Osteoblast (primary cell): ENCODE results near the gene CALCOCO2. TPM values are rescaled to one million over a fixed set of nuclear protein-coding genes. Genes with fewer than 3 reads are reported as not detected.

Source experiments
- DNase-seq: peaks from one replicate; pipeline ENCODE4 v3.0.0; 2011; ENCODE audit warnings: low spot score, mixed read lengths; ENCODE audit not compliant: insufficient read length; ENCODE audit errors: missing footprints
- H2AFZ ChIP-seq: 2 replicates; pipeline ENCODE4 v1.6.0; 2011; ENCODE audit warnings: mild to moderate bottlenecking, low read length
- H3K27ac ChIP-seq: 2 replicates; pipeline ENCODE4 v1.5.1; 2011; ENCODE audit warnings: mild to moderate bottlenecking, low read depth, low read length, moderate library complexity
- H3K27me3 ChIP-seq: 2 replicates; pipeline ENCODE4 v1.6.0; 2012; ENCODE audit warnings: mild to moderate bottlenecking, control low read depth, inconsistent platforms, low read length, moderate library complexity; ENCODE audit not compliant: insufficient read depth
- H3K36me3 ChIP-seq: 2 replicates; pipeline ENCODE4 v1.5.1; 2011; ENCODE audit warnings: mild to moderate bottlenecking, low read length, control low read depth, moderate library complexity; ENCODE audit not compliant: insufficient read depth
- H3K4me1 ChIP-seq: 2 replicates; pipeline ENCODE4 v1.5.1; 2011; ENCODE audit warnings: mild to moderate bottlenecking, low read length, control low read depth, moderate library complexity; ENCODE audit not compliant: insufficient read depth
- H3K4me2 ChIP-seq: 2 replicates; pipeline ENCODE4 v1.6.0; 2011; ENCODE audit warnings: mild to moderate bottlenecking, low read length; ENCODE audit not compliant: insufficient read depth
- H3K4me3 ChIP-seq: fragments of 200-600 bp; sonication (generic); 3 replicates; pipeline ENCODE4 v1.5.1; 2012; ENCODE audit warnings: mild to moderate bottlenecking, low read length, inconsistent platforms; ENCODE audit not compliant: insufficient read depth
- H3K79me2 ChIP-seq: 2 replicates; pipeline ENCODE4 v1.6.0; 2012; ENCODE audit warnings: mild to moderate bottlenecking, low read length, control low read depth, inconsistent platforms; ENCODE audit not compliant: insufficient read depth
- H3K9me3 ChIP-seq: 2 replicates; pipeline ENCODE4 v1.5.1; 2011; ENCODE audit warnings: low read depth, low read length, control low read depth
- H4K20me1 ChIP-seq: 2 replicates; pipeline ENCODE4 v1.6.0; 2012; ENCODE audit warnings: mild to moderate bottlenecking, low read length, control low read depth; ENCODE audit not compliant: insufficient read depth
- total RNA-seq: library from RNA; depleted of rRNA; stranded (reverse); fragments of >200 nt; gene quantifications from 2 replicates; pipeline ENCODE4 v1.2.3, GENCODE V29; 2012
- TF ChIP-seq, protein P1 (sequence below): IDR thresholded peaks from 2 replicates; pipeline ENCODE4 v1.5.1; 2011; ENCODE audit warnings: mild to moderate bottlenecking, low read depth, low read length, moderate library complexity; ENCODE audit errors: extremely low read depth

CALCOCO2 gene
- total RNA-seq, 1 donor, result 105 TPM

DNA sequence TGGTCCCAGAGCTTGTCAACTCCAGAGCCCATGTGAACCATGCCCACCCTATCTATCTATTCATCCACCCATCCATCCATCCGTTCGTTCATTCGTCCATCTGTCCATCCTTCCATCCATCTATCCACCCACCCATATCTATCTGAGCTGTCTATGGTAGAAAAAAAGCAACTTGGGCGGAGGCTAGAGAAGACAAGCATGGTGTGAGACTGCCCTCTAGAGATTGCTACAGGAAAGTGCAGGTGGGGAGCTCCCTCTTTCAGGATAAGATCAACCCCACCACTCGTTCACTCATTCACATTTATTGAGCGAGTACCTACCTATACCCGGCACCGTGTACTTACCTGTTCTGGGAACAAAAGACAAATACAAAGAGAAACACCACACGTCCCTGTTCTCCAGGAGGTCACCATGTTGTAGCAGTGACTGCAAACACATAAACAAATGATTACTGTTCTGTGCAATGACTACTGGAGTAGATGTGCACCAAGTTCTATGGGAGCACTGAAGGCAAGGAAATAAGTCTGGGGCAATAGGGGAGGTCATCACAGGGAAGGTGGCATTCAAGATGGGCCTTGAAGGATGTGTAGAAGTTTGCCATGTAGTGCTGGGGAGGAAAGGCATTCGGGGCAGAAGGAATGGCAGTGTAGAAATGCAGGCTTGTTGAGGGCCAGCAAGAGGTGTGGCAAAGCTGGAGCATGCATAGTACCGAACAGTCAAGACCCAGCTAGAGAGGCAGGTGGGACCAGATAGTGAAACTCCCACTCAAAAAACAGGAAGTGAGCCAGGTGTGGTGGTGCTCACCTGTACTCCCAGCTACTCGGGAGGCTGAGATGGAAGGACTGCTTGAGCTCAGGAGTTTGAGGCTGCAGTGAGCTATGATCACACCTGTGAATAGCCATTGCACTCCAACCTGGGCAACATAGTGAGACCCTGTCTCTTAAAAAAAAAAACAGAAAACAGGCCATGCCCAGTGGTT, 48.4 kb downstream of the CALCOCO2 start:
- no peaks in the 10 kb centered on the region for H3K79me2 ChIP-seq
- H3K4me2 ChIP-seq, result no peak overlapping the region
- no peaks in the 10 kb centered on the region for H3K36me3 ChIP-seq
- H3K27ac ChIP-seq, result no peak overlapping the region
- H3K27me3 ChIP-seq, result peaks cover 13% of the 10 kb centered on the region
- TF ChIP-seq, protein P1, sequence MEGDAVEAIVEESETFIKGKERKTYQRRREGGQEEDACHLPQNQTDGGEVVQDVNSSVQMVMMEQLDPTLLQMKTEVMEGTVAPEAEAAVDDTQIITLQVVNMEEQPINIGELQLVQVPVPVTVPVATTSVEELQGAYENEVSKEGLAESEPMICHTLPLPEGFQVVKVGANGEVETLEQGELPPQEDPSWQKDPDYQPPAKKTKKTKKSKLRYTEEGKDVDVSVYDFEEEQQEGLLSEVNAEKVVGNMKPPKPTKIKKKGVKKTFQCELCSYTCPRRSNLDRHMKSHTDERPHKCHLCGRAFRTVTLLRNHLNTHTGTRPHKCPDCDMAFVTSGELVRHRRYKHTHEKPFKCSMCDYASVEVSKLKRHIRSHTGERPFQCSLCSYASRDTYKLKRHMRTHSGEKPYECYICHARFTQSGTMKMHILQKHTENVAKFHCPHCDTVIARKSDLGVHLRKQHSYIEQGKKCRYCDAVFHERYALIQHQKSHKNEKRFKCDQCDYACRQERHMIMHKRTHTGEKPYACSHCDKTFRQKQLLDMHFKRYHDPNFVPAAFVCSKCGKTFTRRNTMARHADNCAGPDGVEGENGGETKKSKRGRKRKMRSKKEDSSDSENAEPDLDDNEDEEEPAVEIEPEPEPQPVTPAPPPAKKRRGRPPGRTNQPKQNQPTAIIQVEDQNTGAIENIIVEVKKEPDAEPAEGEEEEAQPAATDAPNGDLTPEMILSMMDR, result peak; percentile 96
- no peaks in the 10 kb centered on the region for H3K4me1 ChIP-seq
- no peaks in the 10 kb centered on the region for H4K20me1 ChIP-seq
- H3K9me3 ChIP-seq, result no peaks in the 10 kb centered on the region
- DNase-seq, result peak; percentile 84
- no peak overlapping the region for H2AFZ ChIP-seq
- H3K4me3 ChIP-seq, result no peak overlapping the region

DNA sequence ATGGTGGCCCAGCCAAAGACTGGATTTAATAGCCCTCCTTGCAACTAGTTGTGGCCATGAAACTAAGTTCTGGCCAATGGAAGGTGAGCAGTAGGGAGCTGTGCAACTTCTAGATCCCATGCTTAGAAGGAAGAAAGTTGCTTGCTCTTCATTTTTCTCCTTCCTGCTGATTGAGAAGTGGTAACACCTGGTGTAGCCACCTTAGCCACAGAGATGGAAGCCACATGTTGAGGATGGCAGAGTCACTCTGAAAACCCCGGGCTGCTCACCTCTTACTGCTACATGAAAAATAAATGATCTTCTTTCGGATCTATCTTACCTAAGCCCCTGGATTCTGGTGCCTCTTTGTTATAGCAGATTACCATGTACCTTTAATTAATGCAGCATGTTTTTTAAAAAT, 51.4 kb downstream of the CALCOCO2 start:
- DNase-seq, result no peak
- H3K36me3 ChIP-seq, result no peaks in the 10 kb centered on the region
- no peak overlapping the region for H2AFZ ChIP-seq
- no peaks in the 10 kb centered on the region for H4K20me1 ChIP-seq
- peaks cover 5% of the 10 kb centered on the region for H3K27me3 ChIP-seq
- H3K4me1 ChIP-seq, result no peaks in the 10 kb centered on the region
- H3K27ac ChIP-seq, result no peak overlapping the region
- TF ChIP-seq, protein P1, result no peak
- H3K4me2 ChIP-seq, result no peak overlapping the region
- H3K79me2 ChIP-seq, result no peaks in the 10 kb centered on the region
- H3K9me3 ChIP-seq, result no peaks in the 10 kb centered on the region
- no peak overlapping the region for H3K4me3 ChIP-seq

DNA sequence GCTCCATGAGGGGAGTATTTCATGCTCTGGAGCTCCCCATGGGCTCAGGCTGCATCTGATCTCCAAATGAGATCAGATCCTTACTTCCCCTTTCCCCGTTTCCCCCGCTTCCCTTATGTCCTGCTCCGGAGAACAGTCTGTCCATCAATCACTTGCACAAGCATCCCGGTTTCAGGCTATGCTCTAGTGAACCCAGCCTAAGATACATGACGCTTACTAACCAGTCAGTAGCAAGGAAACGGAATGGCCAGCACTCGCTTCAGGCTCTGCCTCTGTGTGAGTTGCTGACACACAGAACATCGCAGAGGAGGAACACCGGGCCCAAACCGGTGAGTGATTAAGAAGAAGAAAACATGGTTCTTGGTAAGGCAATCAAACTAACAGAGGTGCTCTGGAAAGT, 52.3 kb downstream of the CALCOCO2 start:
- Histone ChIP-seq H2AFZ (peak overlapping the region; percentile 15), H3K9me3 (no peaks in the 10 kb centered on the region)
- TF ChIP-seq, protein P1, result no peak

DNA sequence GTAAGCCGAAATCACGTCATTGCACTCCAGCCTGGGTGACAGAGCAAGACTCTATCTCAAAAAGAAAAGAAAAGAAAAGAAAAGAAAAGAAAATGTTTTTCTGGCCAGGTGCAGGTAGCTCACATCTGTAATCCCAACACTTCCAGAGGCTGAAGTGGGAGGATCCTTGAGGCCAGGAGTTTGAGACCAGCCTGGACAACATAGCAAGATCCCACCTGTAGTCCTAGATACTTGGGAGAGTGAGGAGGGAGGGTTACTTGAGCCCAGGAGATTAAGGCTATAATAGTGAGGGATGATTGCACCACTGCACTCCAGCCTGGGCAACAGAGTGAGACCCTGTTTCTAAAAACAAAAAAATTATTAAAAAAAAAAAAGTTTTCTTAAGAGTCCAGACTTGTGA, 59.3 kb downstream of the CALCOCO2 start:
- Histone ChIP-seq H2AFZ (no peak overlapping the region), H3K27me3 (no peaks in the 10 kb centered on the region), H3K36me3 (peaks cover 3% of the 10 kb centered on the region), H3K4me3 (no peak overlapping the region), H4K20me1 (no peaks in the 10 kb centered on the region), H3K27ac (no peak overlapping the region), H3K9me3 (no peaks in the 10 kb centered on the region), H3K4me2 (no peak overlapping the region), H3K4me1 (peaks cover 14% of the 10 kb centered on the region), H3K79me2 (peaks cover 21% of the 10 kb centered on the region)
- TF ChIP-seq, protein P1, result no peak
- DNase-seq, result no peak

More for the DNA sequence above, 52.3 kb downstream of the CALCOCO2 start:
- H3K27me3 ChIP-seq, result peaks cover 5% of the 10 kb centered on the region
- H3K27ac ChIP-seq, result no peak overlapping the region
- no peak for DNase-seq
- no peak overlapping the region for H3K4me2 ChIP-seq
- H3K4me3 ChIP-seq, result no peak overlapping the region
- no peaks in the 10 kb centered on the region for H3K4me1 ChIP-seq
- H3K79me2 ChIP-seq, result no peaks in the 10 kb centered on the region
- no peaks in the 10 kb centered on the region for H3K36me3 ChIP-seq
- no peaks in the 10 kb centered on the region for H4K20me1 ChIP-seq
